ENCODE results near the gene RAB11FIP5. TPM values are rescaled to one million over a fixed set of nuclear protein-coding genes. Genes with fewer than 3 reads are reported as not detected.

The RAB11FIP5 gene
- total RNA-seq, 1 experiment from 2014 or later, result 26.6 TPM

GRCh38 chr2:73037947-73038585 is 74.7 kb downstream of the RAB11FIP5 start:
- Histone ChIP-seq H3K9ac (ENCODE audit: low read length) (no peak overlapping the region), H4K20me1 (ENCODE audit: low read length) (no peaks in the 10 kb centered on the region), H3F3A (ENCODE audit: low read length, unreplicated experiment) (no peaks in the 10 kb centered on the region), H3K27ac (ENCODE audit: low read length) (peak overlapping the region; percentile 17; the same call in 1 of the 2 replicates), H3K4me1 (ENCODE audit: insufficient read depth, low read length) (peaks cover 16% of the 10 kb centered on the region), H3K79me2 (ENCODE audit: low read length) (no peaks in the 10 kb centered on the region), H3K4me2 (ENCODE audit: low read length) (no peak overlapping the region), H3K4me3 (ENCODE audit: low read length) (no peak overlapping the region), H3K9me2 (replicated peaks; ENCODE audit: low read length) (no peaks in the 10 kb centered on the region), H3K27me3 (ENCODE audit: low read length) (no peaks in the 10 kb centered on the region), H3K9me3 (ENCODE audit: low read length) (no peaks in the 10 kb centered on the region), H2AFZ (ENCODE audit: low read length) (no peak overlapping the region), H3K36me3 (ENCODE audit: low read depth, low read length) (no peaks in the 10 kb centered on the region; the same call in 1 of the 2 replicates)
- ChIA-PET POLR2A (ENCODE audit: unreplicated experiment) (interaction anchor here (0.7 kb wide), 1 partner anchor 106 kb away, joined by 3 read pairs; no protein-coding TSS in a partner anchor), CTCF (no interaction called here)
- ATAC-seq (peak; percentile 94), DNase-seq (peak; percentile 65)
- no peak for TF ChIP-seq CTCF (conservative IDR thresholded peaks at IDR 0.05; ENCODE audit: low read depth, low read length)
- no peak for TF ChIP-seq EZH2 (IDR thresholded peaks at IDR 0.05; ENCODE audit: low read length, unreplicated experiment)
- TF ChIP-seq EZH2phosphoT487 (IDR thresholded peaks at IDR 0.05; ENCODE audit: borderline replicate concordance, low read length), result no peak
- BruUV-seq (replicated peaks), result no TSS peak
- intact Hi-C loops (cut with micrococcal nuclease), result no loop called here

GRCh38 chr2:73036766-73037165 is 76.0 kb downstream of the RAB11FIP5 start:
- Histone ChIP-seq H4K20me1 (ENCODE audit: low read length) (no peaks in the 10 kb centered on the region), H3K9ac (ENCODE audit: low read length) (no peak overlapping the region), H3K9me2 (replicated peaks; ENCODE audit: low read length) (no peaks in the 10 kb centered on the region), H2AFZ (ENCODE audit: low read length) (no peak overlapping the region), H3K4me3 (ENCODE audit: low read length) (no peak overlapping the region), H3K27ac (ENCODE audit: low read length) (no peak overlapping the region), H3K4me2 (ENCODE audit: low read length) (no peak overlapping the region), H3F3A (ENCODE audit: low read length, unreplicated experiment) (no peaks in the 10 kb centered on the region), H3K79me2 (ENCODE audit: low read length) (no peaks in the 10 kb centered on the region), H3K4me1 (ENCODE audit: insufficient read depth, low read length) (peaks cover 16% of the 10 kb centered on the region), H3K36me3 (ENCODE audit: low read depth, low read length) (no peaks in the 10 kb centered on the region; the same call in 1 of the 2 replicates), H3K27me3 (ENCODE audit: low read length) (no peaks in the 10 kb centered on the region), H3K9me3 (ENCODE audit: low read length) (no peaks in the 10 kb centered on the region)
- ATAC-seq, result no peak
- intact Hi-C loops (cut with micrococcal nuclease), result no loop called here
- ChIA-PET CTCF (no interaction called here), POLR2A (ENCODE audit: unreplicated experiment) (no interaction called here)
- TF ChIP-seq CTCF (conservative IDR thresholded peaks at IDR 0.05; ENCODE audit: low read depth, low read length) (no peak), EZH2 (IDR thresholded peaks at IDR 0.05; ENCODE audit: low read length, unreplicated experiment) (no peak), EZH2phosphoT487 (IDR thresholded peaks at IDR 0.05; ENCODE audit: borderline replicate concordance, low read length) (no peak)
- BruUV-seq (replicated peaks), result no TSS peak
- DNase-seq, result no peak

All from PC-3 (cell line).